NCI-H187 (cell line): Measurements from ENCODE around the gene FMN1.

Experiments
- DNase-seq, 2 experiments: peaks; one replicate each; lab custom pipeline; 2025; lab: John Stamatoyannopoulos, UW

The FMN1 gene, protein sequence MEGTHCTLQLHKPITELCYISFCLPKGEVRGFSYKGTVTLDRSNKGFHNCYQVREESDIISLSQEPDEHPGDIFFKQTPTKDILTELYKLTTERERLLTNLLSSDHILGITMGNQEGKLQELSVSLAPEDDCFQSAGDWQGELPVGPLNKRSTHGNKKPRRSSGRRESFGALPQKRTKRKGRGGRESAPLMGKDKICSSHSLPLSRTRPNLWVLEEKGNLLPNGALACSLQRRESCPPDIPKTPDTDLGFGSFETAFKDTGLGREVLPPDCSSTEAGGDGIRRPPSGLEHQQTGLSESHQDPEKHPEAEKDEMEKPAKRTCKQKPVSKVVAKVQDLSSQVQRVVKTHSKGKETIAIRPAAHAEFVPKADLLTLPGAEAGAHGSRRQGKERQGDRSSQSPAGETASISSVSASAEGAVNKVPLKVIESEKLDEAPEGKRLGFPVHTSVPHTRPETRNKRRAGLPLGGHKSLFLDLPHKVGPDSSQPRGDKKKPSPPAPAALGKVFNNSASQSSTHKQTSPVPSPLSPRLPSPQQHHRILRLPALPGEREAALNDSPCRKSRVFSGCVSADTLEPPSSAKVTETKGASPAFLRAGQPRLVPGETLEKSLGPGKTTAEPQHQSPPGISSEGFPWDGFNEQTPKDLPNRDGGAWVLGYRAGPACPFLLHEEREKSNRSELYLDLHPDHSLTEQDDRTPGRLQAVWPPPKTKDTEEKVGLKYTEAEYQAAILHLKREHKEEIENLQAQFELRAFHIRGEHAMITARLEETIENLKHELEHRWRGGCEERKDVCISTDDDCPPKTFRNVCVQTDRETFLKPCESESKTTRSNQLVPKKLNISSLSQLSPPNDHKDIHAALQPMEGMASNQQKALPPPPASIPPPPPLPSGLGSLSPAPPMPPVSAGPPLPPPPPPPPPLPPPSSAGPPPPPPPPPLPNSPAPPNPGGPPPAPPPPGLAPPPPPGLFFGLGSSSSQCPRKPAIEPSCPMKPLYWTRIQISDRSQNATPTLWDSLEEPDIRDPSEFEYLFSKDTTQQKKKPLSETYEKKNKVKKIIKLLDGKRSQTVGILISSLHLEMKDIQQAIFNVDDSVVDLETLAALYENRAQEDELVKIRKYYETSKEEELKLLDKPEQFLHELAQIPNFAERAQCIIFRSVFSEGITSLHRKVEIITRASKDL (N-terminal part only)

DNA sequence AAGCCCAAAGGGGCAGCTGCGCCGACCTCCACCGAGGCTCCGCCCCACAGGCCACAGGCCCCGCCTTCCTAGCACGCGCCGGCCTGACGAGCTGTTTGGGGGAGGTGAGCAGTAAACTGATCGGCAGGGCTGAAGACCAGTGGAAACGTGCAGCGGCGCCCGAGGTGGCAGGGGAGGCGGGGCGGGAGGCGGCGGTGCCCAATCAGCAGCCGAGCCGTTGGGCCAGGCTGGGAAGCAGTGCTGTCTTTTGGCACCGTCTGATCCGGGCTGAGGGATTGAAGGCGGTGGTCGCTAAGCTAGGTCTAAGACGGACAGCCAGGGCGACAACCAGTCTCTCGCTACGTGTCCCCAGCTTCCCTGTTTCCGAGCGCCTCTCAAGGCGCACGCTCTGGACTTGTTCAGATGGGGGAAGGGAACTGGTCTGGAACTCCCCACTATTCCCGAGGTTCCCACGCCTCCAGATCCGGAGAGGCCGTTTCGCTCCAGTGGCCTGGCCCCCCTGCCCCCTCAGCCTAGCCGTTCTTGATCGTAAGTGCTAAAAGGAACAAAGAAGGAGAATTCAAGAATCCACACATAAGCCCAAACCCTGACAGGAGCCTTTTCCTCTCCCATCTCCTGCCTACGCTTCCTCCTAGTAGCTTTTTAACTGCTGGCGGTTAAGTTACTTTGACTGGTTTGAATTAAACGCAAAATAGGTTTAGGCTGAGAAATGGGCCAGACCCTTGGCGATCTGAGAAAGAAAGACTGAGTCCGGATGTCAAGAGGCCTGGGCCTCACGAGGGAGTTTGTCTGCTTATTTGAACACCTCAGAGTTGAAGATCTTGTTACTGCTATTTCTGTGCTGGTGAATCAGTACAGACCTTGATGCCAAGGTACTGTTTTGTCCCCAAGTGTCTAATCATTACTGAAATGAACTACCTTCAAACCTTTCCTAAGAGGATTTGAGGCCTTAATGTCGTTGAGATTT, at the start of gene FMN1:
FMN1 (minus strand) TSS at position 11 of the 967 bp plus-strand sequence. CDS start 39,800 bp downstream, outside the sequence.
- peak; percentile 68 to 81 for DNase-seq

DNA sequence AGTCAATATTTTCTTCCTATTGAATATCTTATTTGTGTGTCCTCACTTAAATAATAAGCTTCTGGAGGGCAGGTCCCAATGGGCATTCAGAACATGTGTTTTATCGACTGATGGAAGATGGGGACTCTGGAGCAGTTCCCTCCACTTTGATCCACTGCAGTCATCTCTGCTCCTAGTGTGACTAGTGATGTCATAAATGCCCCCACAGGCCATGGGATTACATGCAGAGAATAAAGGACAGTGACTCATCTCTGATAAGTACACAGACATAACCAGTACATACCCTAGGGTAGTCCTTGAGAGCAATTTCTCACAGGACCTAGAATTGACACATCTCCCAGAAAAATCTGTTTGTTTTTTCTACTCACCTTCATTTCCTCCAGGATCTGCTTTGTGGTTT, 49.4 kb upstream of the FMN1 start:
- DNase-seq: no peak

DNA sequence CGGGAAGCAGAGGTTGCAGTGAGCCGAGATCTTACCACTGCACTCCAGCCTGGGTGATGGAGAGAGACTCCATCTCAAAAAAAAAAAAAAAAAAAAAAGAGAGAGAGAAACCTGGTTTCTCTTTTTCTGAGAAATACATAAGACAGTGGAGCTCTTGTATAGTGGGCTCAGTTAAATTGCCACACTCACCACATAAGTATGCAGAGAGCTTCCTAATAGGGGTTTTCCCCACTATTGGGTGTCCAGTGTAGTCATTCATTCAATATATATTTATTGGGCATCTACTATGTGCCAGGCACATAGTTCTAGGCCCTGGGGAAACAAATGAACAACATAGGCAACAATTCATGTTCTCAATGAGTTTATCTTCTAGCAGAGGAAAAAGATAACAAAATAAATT, 48.9 kb upstream of the FMN1 start:
- DNase-seq: no peak

DNA sequence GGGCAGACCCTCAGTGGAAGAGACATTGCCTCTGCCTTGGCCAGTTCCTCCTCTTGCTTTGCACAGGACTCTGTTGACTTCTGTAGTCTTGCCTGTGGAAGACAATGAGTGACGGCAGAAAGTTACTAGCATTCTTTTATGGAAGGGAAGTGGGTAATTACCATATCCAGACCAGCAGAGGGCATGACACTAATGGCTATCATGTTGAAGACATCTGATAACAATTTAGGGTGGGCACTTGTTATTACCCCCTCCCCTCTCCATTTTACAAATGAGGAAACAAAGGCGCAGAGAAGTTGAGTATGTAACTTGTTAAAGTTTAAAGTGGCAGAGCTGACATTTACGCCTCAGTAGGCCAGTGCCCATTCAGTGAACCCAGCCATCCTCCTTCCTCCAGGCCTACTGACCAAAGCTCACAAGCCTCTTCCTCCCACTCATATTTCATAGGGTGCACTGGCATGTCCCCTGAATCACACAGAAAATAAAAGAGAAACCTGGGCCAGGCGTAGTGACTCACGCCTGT, 48.2 kb upstream of the FMN1 start:
- DNase-seq: no peak

DNA sequence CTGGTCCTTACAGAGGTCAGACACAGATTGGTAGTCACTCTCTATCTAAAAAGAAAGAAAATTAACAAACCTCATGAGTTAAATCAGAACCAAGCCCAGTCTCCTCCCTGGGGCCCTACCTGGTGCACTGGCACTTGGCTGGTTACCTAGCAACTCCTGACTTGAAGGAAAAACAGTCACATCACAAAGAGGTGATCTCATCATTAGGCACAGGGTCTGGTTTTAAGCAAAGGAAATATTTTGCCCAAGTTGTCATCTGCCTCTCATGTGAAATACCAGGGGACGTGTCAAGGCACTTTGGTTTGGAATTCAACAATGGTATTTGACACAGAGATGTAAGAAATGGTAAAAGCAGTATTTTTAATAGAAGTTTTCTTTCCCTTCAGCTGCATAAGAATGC, 47.7 kb upstream of the FMN1 start:
- DNase-seq: no peak

DNA sequence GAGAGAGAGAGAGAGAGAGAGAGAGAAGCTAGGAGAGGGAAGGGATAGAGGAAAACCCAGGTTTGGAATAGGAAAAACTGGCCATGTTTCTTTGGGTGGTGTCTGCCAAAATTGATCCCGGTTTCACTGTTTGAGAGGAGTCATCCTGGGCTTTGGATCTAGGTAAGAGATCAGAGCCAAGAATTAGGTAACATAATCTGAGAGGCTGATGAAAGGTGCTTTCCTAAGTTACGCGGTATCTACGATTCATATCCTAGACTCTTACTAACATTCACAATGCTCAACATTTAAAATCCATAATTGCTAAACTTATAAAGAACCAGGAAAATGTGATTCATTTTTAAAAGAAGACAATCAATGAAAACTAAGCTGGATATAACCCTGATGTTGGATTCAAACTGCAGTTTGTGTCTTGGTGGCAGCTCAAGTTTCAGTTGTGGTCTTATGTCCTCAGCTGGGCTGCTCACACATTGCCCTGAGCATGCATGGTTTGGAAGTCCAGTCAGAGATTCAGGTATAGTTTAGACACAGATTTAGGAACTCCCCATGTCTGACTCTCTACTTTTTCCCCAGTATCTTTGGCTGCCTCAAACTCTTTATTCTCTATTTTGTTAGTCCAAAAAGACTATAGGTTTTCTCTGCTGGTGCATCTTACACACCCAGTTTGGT, 42.5 kb upstream of the FMN1 start:
- DNase-seq: no peak

DNA sequence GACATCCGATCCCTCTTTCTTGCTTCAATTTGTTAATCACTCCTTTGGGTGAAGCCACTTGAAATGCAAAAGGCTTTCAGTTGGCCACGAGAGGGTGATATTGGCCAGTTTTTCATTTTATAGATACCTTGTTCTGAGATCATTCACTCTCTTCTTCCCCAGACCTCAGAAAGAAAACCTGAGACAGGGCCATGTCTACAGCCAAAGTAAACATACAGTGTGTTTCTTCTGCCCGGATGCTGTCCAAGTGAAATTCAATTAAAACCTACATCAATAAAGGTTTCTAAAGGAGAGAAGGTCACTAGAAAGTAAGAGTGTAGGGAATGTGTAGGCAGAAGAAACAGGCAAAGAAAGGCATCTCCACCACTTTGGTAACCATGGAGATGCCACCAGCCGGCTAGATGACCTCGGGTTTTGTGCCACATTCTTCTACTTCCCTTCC, 39.5 kb upstream of the FMN1 start:
- DNase-seq: no peak

DNA sequence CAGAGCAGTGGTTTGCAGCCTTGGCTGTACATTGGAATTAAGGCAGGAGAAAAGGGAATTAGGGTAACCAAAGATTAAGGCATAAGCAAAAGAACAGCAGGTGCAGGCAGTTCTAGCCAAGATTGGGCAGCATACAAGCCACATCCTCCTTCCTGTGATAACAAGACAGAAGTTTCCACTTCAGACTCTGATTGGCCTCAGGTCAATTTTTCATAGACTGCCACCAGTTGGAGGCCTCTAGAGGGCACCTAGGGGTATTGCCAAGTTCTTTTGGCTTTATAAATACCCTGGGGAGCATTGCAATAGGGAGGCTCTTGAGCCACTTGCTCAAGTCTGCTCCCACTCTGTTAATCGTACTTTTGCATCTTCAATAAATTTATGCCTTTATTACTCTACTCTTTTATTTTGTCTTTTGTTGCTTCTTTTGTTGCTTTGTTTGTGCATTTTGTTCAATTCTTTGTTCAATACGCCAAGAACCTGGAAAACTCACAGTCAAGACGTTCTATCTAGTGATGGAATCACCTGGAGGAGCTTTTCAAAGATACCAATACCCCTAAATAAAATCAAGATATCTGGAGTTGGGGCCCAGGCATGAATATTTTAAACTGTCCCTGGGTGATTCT, 32.2 kb upstream of the FMN1 start:
- DNase-seq: no peak

DNA sequence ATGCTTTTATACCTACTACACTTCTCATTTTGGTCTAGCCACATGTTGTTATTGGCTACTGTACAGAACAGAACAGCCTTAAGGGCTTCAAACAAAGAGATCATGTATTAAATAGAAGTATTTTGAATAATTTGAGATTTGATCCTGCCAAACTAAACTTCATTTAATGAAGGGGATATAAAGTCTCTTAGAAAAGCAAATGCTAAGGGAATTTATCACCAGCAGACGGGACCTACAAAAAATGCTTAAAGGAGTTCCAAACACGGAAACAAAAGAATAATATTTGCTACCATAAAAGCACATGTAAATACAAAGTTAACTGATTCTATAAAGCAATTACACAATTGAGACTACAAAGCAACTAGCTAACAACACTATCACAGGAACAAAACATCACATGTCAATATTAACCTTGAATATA, 23.6 kb upstream of the FMN1 start:
- DNase-seq: no peak

DNA sequence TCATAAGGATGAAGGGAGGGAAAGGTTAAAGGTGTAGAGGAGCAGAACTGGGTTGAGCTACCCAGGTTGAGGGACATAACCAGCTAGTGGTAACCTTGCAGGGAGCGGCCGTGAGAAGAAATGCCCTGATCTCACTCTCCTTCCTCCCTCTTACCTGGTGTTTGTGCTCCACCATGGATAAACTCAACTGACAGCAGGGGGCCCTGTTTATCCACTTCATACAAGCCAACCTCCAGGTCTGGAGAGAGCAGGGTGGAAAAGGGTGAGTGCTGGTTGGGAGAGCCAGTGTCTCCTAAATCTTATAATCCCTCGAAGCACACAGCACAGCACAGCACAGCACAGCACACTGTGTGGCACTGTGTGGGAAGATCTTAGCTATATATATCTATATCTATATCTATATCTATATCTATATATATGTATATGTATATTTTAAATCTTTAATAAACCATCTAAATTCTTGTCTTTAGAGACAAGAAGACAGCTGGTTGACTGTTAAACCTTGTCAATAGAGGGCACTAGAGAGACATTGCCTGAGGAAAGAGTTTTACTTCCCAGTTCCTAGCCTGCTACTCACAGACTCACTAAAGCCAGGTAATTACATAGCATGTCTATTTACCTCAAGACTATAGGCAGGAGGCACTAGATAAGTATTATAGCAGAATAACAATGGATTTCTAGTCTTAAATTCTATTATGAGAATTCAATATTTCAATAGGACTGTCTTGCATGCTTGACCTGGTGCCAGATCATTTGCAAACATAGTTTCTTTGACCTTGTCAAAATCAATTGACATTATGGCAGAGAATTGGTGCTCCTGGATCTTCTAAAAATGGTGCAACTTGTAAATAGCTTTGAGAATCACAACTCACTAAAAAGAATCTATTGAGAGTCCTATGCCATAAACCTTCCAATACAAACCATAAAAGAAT, 21.7 kb upstream of the FMN1 start:
- DNase-seq: no peak

DNA sequence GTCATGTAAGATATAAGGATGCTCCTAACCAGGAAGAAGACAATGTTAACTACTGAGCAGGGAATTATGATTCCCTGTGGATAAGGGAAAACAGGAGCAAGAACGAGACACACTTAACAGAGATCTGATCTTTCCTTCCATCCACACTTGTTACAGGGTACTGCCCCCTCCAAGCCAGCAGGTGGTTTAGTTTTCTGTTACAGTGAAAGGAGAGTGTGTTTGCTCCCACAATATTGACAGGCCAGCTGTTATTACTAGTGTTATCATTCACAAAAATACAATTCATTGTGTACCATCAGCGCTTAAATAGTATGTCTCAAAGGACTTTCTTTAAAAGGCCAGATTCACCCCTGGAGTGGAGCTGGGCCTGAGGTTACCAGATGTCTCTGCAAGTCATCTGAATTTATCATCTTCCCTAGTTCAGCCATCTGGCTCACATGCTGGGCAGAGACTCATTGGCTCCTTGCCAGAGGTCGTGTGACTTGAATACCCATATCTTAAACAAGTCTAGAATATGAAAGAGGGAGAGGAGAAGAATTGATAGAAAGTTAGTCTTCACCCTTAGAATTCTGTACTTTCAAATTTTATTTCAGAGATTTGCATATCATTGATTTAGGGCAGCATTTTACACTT, 16.8 kb upstream of the FMN1 start:
- no peak for DNase-seq

DNA sequence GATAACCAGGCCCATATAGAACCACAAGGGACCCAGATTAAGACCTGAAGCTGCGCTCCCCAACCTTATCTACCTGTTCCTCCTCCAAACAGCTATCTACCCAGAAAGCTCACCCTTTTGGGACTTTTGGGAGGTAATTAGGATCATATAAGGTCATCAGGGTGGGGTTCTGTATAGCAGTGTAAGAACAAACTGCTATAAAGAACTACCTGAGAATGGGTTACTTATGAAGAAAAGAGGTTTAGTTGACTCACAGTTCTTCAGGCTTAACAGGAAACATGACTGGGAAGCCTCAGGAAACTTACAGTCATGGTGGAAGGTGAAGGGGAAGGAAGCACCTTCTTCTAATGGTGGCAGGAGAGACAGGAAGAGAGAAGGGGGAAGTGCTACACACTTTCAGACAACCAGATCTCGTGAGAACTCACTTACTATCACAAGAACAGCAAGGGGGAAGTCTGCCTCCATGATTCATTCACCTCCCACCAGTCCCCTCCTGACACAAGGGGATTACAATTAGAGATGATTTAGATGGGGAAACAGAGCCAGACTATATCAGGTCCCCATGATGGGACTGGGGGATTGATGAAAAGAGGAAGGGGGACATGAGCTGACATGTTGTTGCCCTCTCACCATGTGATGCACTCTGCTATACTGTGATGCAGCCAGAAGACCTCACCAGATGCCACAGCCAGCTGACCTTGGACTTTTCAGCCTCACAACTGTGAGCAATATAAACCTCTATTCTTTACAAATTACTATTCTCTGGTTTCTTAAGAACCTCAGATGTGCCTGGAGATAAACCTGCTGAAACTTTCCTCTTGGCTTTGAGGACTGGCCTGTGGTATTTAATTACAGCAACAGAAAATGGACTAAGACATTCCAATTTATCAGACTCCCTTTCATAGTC, 15.3 kb upstream of the FMN1 start:
- DNase-seq: no peak

DNA sequence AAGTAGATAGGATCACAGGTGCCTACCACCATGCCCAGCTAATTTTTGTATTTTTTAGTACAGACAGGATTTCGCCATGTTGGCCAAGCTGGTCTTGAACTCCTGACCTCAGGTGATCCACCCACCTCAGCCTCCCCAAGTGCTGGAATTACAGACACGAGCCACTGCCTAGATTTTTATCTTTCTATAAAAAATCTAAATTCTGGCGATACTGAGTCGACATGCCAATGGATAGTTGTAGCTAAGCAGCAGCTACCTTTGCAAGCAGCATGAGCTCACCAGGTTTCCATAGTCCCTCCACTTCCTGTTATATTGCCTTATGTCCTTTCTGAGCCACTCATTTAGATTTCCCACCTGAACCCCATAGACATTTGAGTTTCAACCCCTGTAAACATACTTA, 13.1 kb upstream of the FMN1 start:
- DNase-seq: no peak

DNA sequence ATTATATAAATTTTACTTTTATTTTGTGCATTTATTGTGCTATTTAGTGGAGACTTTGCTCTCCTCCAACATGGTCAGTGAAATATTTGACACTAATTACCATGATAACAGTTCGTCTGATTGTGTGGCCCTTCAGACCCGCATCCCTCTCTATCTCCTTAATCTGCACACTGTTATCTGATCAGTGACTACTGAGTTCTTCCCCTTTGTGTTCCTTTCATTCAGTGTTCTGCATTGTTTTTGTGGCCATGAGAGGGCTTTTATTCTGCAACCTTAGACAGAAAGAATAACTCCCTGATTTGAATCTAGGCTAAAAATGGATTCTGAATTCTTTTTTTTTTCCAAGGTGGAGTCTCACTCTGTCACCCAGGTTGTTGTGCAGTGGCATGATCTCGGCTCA, 11.9 kb upstream of the FMN1 start:
- no peak for DNase-seq

DNA sequence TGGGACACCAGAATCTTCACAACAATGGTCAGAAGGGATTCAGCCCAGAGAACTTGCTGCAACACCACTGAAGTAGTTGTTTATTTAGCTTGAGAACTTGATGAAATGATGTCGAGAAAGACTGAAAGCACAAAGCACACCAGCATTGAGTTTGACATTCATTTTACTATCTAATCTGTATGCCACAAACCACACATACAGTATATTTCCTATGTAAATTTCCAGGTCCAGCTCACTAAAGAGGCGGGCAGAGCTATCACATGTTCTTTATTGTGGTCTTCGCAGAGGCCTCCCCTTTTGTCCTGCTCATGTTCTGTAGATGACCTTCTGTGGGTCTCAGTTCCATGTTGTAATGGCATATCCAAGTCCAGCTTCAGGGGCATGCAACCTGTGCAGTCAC, 10.4 kb upstream of the FMN1 start:
- DNase-seq: no peak

DNA sequence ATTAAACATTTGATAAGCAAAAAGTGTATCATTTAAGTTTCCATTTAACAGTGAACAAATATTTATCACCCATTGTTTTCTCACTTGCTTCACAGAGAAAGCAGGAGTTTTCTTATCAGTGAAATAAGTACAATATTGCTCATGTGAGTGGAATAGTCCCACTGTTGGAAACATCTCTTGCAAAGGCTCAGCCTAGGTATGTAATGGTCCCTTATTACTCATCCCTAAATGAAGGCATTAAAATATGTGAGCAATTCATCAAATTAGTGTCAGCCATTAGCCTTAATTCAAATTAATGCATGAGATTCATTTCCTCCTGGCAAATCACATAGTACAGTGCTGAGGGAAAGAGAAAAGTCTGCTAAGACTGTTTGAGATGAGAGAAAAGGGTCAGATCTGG, 9.6 kb upstream of the FMN1 start:
- no peak for DNase-seq

DNA sequence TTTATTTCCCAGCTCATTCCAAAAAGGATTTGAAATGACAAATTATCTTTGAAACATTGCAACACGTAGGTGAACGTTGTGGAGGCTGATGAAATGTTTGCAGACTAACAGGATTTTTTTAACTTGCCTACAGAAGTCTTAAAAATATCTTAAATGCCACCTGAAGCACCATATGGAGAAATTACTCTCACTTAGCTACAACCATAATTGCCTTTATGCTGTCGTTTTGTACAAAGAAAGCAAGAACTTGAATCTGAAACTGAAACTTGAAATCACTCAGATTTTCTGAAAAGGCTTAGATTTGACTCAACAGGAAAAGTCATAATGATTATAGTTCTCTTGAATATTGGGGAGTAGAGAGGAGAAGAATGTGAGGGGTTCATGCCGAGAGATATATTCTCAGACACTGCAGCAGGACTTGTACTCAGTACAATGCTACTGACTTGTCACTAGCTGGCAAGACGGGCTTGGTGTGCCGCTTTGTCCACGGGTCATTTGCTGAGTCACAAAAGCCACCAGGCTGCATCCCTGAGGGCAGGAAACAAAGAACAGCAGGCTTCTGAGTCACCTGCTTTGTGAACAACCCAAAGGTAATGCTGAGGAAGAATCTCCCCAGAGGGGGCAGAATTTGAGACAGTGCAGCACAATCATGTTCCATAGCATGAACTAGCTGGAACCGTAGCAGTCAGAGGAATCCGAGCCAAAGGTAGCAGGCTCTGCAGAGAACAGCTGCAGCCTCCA, 7.1 kb upstream of the FMN1 start:
- DNase-seq: peak; percentile 9 to 30
